H1 (cell line): ENCODE results near the gene CEP135. TPM values are rescaled to one million over a fixed set of nuclear protein-coding genes. Genes with fewer than 3 reads are reported as not detected.

ENCODE experiments used
- CTCF ChIA-PET: fragments of 300-600 bp; sonication (Branson Sonifier 250); formaldehyde crosslinking; loops from one replicate; lab custom pipeline; 2021; ENCODE audit not compliant: partially characterized antibody; lab: Charles Lee
- POLR2A ChIA-PET: fragments of 300-600 bp; sonication (Branson Sonifier 250); formaldehyde crosslinking; loops from one replicate; lab custom pipeline; 2021; ENCODE audit warnings: inconsistent platforms; ENCODE audit not compliant: partially characterized antibody; lab: Charles Lee
- DNase-seq, 2 experiments: peaks; one replicate each; pipeline versions ENCODE4 v3.0.0 to v3.0.0-alpha.2; 2010 to 2022; ENCODE audit warnings: low spot score in 2 of 2, low read depth in 1 of 2, mixed read lengths in 1 of 2
- FAIRE-seq: peaks from 2 replicates; lab custom pipeline; 2011; peaks lifted over from hg19 to GRCh38; lab: Jason Lieb, UNC
- H2AFZ ChIP-seq: 2 replicates; pipeline ENCODE4 v1.8.1; 2012; ENCODE audit warnings: low read length, inconsistent platforms
- H2AK5ac ChIP-seq: 2 replicates; pipeline ENCODE4 v1.6.1; 2013; ENCODE audit warnings: low read depth, low read length
- H2BK120ac ChIP-seq: replicated peaks from 2 replicates; pipeline ENCODE3; 2013; ENCODE audit warnings: low read depth, low read length, inconsistent platforms
- H2BK12ac ChIP-seq: 2 replicates; pipeline ENCODE4 v1.6.1; 2013; ENCODE audit warnings: low read depth, low read length
- H2BK15ac ChIP-seq: 2 replicates; pipeline ENCODE4 v1.6.1; 2013; ENCODE audit warnings: low read length
- H2BK20ac ChIP-seq: 2 replicates; pipeline ENCODE4 v1.6.1; 2013; ENCODE audit warnings: low read length
- H2BK5ac ChIP-seq: 2 replicates; pipeline ENCODE4 v1.6.1; 2013; ENCODE audit warnings: low read depth, low read length
- H3K14ac ChIP-seq: 2 replicates; pipeline ENCODE4 v1.6.1; 2013; ENCODE audit warnings: inconsistent platforms; ENCODE audit not compliant: insufficient read length
- H3K18ac ChIP-seq: 2 replicates; pipeline ENCODE4 v1.6.1; 2013; ENCODE audit warnings: low read length; ENCODE audit errors: extremely low read depth
- H3K23ac ChIP-seq: 2 replicates; pipeline ENCODE4 v1.6.1; 2013; ENCODE audit warnings: inconsistent platforms; ENCODE audit not compliant: insufficient read length
- H3K23me2 ChIP-seq: 2 replicates; pipeline ENCODE4 v1.6.1; 2013; ENCODE audit warnings: low read depth, low read length
- H3K27ac ChIP-seq: 2 replicates; pipeline ENCODE4 v1.6.1; 2011; ENCODE audit warnings: low read depth, low read length, inconsistent platforms
- H3K27me3 ChIP-seq, 4 experiments: replicated peaks in 1 of 4; 1 replicate in 1 of 4; 2 replicates in 3 of 4; pipeline versions ENCODE4 v1.6.1 to v1.8.1; 2011 to 2013; ENCODE audit warnings: low read length in 3 of 4, mild to moderate bottlenecking in 3 of 4, inconsistent platforms in 2 of 4, mixed read lengths in 2 of 4, moderate library complexity in 1 of 4; ENCODE audit not compliant: control insufficient read depth in 3 of 4, insufficient read depth in 3 of 4; ENCODE audit errors: extremely low read depth in 1 of 4
- H3K36me3 ChIP-seq, 4 experiments: 2 replicates each; pipeline versions ENCODE4 v1.6.1 to v1.8.1; 2011 to 2013; ENCODE audit warnings: mild to moderate bottlenecking in 4 of 4, low read length in 3 of 4, moderate library complexity in 2 of 4, control low read depth in 1 of 4, inconsistent platforms in 1 of 4; ENCODE audit not compliant: insufficient read depth in 4 of 4, control insufficient read depth in 2 of 4
- H3K4ac ChIP-seq: replicated peaks from 2 replicates; pipeline ENCODE3; 2013; ENCODE audit warnings: low read length, low read depth, mixed read lengths, inconsistent platforms; ENCODE audit not compliant: insufficient read length
- H3K4me1 ChIP-seq, 4 experiments: replicated peaks in 1 of 4; 1 replicate in 1 of 4; 2 replicates in 3 of 4; pipeline versions ENCODE4 v1.6.1 to v1.8.1; 2011 to 2013; ENCODE audit warnings: low read length in 3 of 4, inconsistent platforms in 2 of 4, mixed read lengths in 1 of 4; ENCODE audit not compliant: insufficient read depth in 4 of 4, control insufficient read depth in 3 of 4
- H3K4me2 ChIP-seq, 2 experiments: 2 replicates each; pipeline versions ENCODE4 v1.6.1 to v1.8.1; 2011 to 2013; ENCODE audit warnings: low read depth in 2 of 2, low read length in 2 of 2, control low read depth in 1 of 2, inconsistent platforms in 1 of 2, mild to moderate bottlenecking in 1 of 2; ENCODE audit not compliant: insufficient read depth in 1 of 2
- H3K4me3 ChIP-seq, 4 experiments: fragments of 200-600, 300-600 bp in 1 of 4; sonication (generic), shearing (Covaris generic), sonication (Bioruptor Twin) in 1 of 4; 2 replicates each; pipeline versions ENCODE4 v1.5.1 to v1.8.1; 2011 to 2016; ENCODE audit warnings: low read length in 4 of 4, low read depth in 3 of 4, control low read depth in 2 of 4, inconsistent platforms in 2 of 4, mild to moderate bottlenecking in 2 of 4, mixed read lengths in 1 of 4, moderate library complexity in 1 of 4; ENCODE audit not compliant: insufficient read depth in 2 of 4; ENCODE audit errors: extremely low read depth in 1 of 4
- H3K56ac ChIP-seq: replicated peaks from 2 replicates; pipeline ENCODE3; 2013; ENCODE audit warnings: low read depth, mild to moderate bottlenecking, mixed read lengths, low read length, inconsistent platforms; ENCODE audit not compliant: insufficient read length
- H3K79me1 ChIP-seq: 2 replicates; pipeline ENCODE4 v1.6.1; 2013; ENCODE audit warnings: low read depth, low read length, control low read depth
- H3K79me2 ChIP-seq, 2 experiments: 2 replicates each; pipeline versions ENCODE4 v1.6.1 to v1.8.1; 2012 to 2013; ENCODE audit warnings: low read length in 2 of 2, mild to moderate bottlenecking in 2 of 2, inconsistent platforms in 1 of 2; ENCODE audit not compliant: insufficient read depth in 2 of 2, control insufficient read depth in 1 of 2
- H3K9ac ChIP-seq, 4 experiments: replicated peaks in 1 of 4; 1 replicate in 1 of 4; 2 replicates in 3 of 4; pipeline versions ENCODE4 v1.6.1 to v1.8.1; 2011 to 2013; ENCODE audit warnings: low read depth in 3 of 4, low read length in 3 of 4, control low read depth in 2 of 4, mild to moderate bottlenecking in 2 of 4, moderate library complexity in 2 of 4, inconsistent platforms in 1 of 4; ENCODE audit errors: extremely low read depth in 1 of 4
- H3K9me3 ChIP-seq, 2 experiments: 2 replicates each; pipeline versions ENCODE4 v1.6.1 to v1.8.1; 2012 to 2013; ENCODE audit warnings: mild to moderate bottlenecking in 2 of 2, moderate library complexity in 2 of 2, control low read depth in 1 of 2, inconsistent platforms in 1 of 2, low read depth in 1 of 2, low read length in 1 of 2, mixed read lengths in 1 of 2; ENCODE audit not compliant: insufficient read depth in 2 of 2
- H4K20me1 ChIP-seq, 2 experiments: replicated peaks in 1 of 2; 2 replicates each; pipeline versions ENCODE3 to v1.8.1; 2011 to 2013; ENCODE audit warnings: inconsistent platforms in 2 of 2, low read length in 2 of 2, mild to moderate bottlenecking in 1 of 2; ENCODE audit not compliant: insufficient read depth in 2 of 2, control insufficient read depth in 1 of 2
- H4K5ac ChIP-seq: 2 replicates; pipeline ENCODE4 v1.6.1; 2013; ENCODE audit warnings: low read length, low read depth, mixed read lengths, inconsistent platforms; ENCODE audit not compliant: insufficient read length
- H4K8ac ChIP-seq: 2 replicates; pipeline ENCODE4 v1.8.0; 2013; ENCODE audit warnings: mild to moderate bottlenecking, moderate library complexity, low read length, inconsistent platforms; ENCODE audit not compliant: insufficient read depth; ENCODE audit errors: extremely low read depth
- H4K91ac ChIP-seq: replicated peaks from 2 replicates; pipeline ENCODE3; 2013; ENCODE audit warnings: low read length, mixed read lengths, inconsistent platforms; ENCODE audit not compliant: insufficient read length
- CHD1 ChIP-seq: IDR thresholded peaks from 2 replicates; pipeline ENCODE4 v1.6.1; 2012; ENCODE audit warnings: low read depth, low read length, improper control_type of control experiment
- CHD2 ChIP-seq: IDR thresholded peaks from 2 replicates; pipeline ENCODE4 v1.6.1; 2012; ENCODE audit warnings: low read length, improper control_type of control experiment
- EGR1 ChIP-seq: IDR thresholded peaks from 2 replicates; pipeline ENCODE4 v1.6.1; 2011; ENCODE audit warnings: low read depth, low read length, borderline replicate concordance
- JUND ChIP-seq: IDR thresholded peaks from 2 replicates; pipeline ENCODE4 v1.6.1; 2011; ENCODE audit warnings: mild to moderate bottlenecking, improper control_type of control experiment, low read length
- NANOG ChIP-seq: IDR thresholded peaks from 2 replicates; pipeline ENCODE4 v1.6.1; 2011; ENCODE audit warnings: low read length, low read depth, mild to moderate bottlenecking, inconsistent platforms; ENCODE audit not compliant: insufficient read depth, poor library complexity, severe bottlenecking
- PHF8 ChIP-seq: fragments of 200-600 bp; sonication (generic); conservative IDR thresholded peaks from 2 replicates; pipeline ENCODE4 v1.7.1; 2012; ENCODE audit warnings: low read depth, mild to moderate bottlenecking, inconsistent platforms, low read length, moderate library complexity
- RNF2 ChIP-seq: fragments of 200-900, 300-1000 bp; sonication (generic); IDR thresholded peaks from 2 replicates; pipeline ENCODE4 v1.7.1; 2016; ENCODE audit warnings: borderline replicate concordance, low read depth, mild to moderate bottlenecking, antibody characterized with exemption, low read length; ENCODE audit not compliant: poor library complexity, severe bottlenecking; ENCODE audit errors: missing control alignments
- SIN3A ChIP-seq, 2 experiments: IDR thresholded peaks in 1 of 2; conservative IDR thresholded peaks in 1 of 2; 2 replicates each; pipeline ENCODE4 v1.6.1; 2011 to 2012; ENCODE audit warnings: low read length in 2 of 2, improper control_type of control experiment in 1 of 2, low read depth in 1 of 2, mild to moderate bottlenecking in 1 of 2
- SIRT6 ChIP-seq: IDR thresholded peaks from one replicate; pipeline ENCODE4 v1.7.1; 2012; ENCODE audit warnings: low read length, inconsistent platforms
- SIX5 ChIP-seq: IDR thresholded peaks from 2 replicates; pipeline ENCODE4 v1.6.1; 2011; ENCODE audit warnings: mild to moderate bottlenecking, low read depth, low read length
- TAF1 ChIP-seq: IDR thresholded peaks from 2 replicates; pipeline ENCODE4 v1.6.1; 2011; ENCODE audit warnings: mild to moderate bottlenecking, low read depth, low read length
- WGBS, 2 experiments: shearing (Covaris generic) in 1 of 2; methylation state at CpG; one replicate each; pipeline versions ENCODE4 v1.1.6 to v1.1.7; 2013 to 2015; ENCODE audit warnings: low lambda C conversion rate in 2 of 2, mixed read lengths in 2 of 2, inconsistent platforms in 1 of 2, low coverage in 1 of 2, missing lambda C conversion rate in 1 of 2; ENCODE audit not compliant: insufficient replicate concordance in 2 of 2, insufficient coverage in 1 of 2, insufficient read length in 1 of 2; ENCODE audit errors: extremely low coverage in 1 of 2, missing lambda C conversion rate in 1 of 2; 5-methylcytosine and 5-hydroxymethylcytosine counted together
- polyA plus RNA-seq, 7 experiments: library from polyadenylated mRNA; depleted of rRNA in 3 of 7; stranded (reverse) in 5 of 7; unstranded in 2 of 7; fragments of >200 nt in 5 of 7; fragments of 200-250 nt in 2 of 7; gene quantifications; 1 replicate in 5 of 7; 2 replicates in 1 of 7; 4 replicates in 1 of 7; pipeline versions ENCODE4 v1.2.1 to v1.2.3, GENCODE V29; 2011 to 2013; ENCODE audit warnings: missing spikeins in 2 of 7, mixed read lengths in 2 of 7
- total RNA-seq: library from RNA; stranded (reverse); fragmentation: NEBNext Ultra II Directional; extraction: Animal tissue kit (Norgen Biotek cat#: 25700); gene quantifications from 2 replicates; pipeline ENCODE4 v1.2.1, GENCODE V29; 2021

Gene CEP135
- total and polyA plus RNA-seq, 2 of the 8 experiments (the other 6 are each of a cell fraction or from before 2014, with no cell fraction given): 2.7 to 14.5 TPM

- CTCF ChIA-PET: interaction anchor here (0.6 to 1.1 kb wide), 6 partner anchors 20 to 373 kb away, joined by 3 to 5 read pairs (median 3); no protein-coding TSS in a partner anchor
- no peaks in the 10 kb centered on the region for H3K36me3 ChIP-seq
- TF ChIP-seq SIRT6: no peak
- no peak for TF ChIP-seq JUND
- TF ChIP-seq RNF2: no peak
- no peak for TF ChIP-seq CHD1
- no peak for TF ChIP-seq TAF1
- no peak for TF ChIP-seq SIX5
- no peak for TF ChIP-seq PHF8
- TF ChIP-seq CHD2: no peak
- TF ChIP-seq NANOG: no peak
- TF ChIP-seq SIN3A (conservative IDR thresholded peaks at IDR 0.05 in 1 of 2, IDR thresholded peaks at IDR 0.05 in 1 of 2; ENCODE audit: low read depth in 1 of 2, low read length in 2 of 2): no peak
- TF ChIP-seq EGR1: no peak
Observed at GRCh38 chr4:56051029-56051709, 102.4 kb downstream of the CEP135 start.

More at GRCh38 chr4:56051029-56051709, 102.4 kb downstream of the CEP135 start:
- H3K23me2 ChIP-seq: peaks cover 9% of the 10 kb centered on the region
- H2AK5ac ChIP-seq: no peak overlapping the region
- no peak overlapping the region for H2BK12ac ChIP-seq
- H4K20me1 ChIP-seq: no peaks in the 10 kb centered on the region
- no peak overlapping the region for H2BK120ac ChIP-seq
- H3K27me3 ChIP-seq: no peaks in the 10 kb centered on the region
- 77% methylated on average over 7 of the region's 7 CpGs; no CpG with 5 or more reads in 1 of the 2 experiments for WGBS, 2 experiments
- no peaks in the 10 kb centered on the region for H3K9me3 ChIP-seq
- peaks cover 0 to 12% (median 6%) of the 10 kb centered on the region in 4 experiments; a peak in 3 of 7 replicates for H3K4me1 ChIP-seq
- no peak overlapping the region for H4K91ac ChIP-seq
- no peak overlapping the region for H3K9ac ChIP-seq
- H4K5ac ChIP-seq: no peak overlapping the region
- POLR2A ChIA-PET: interaction anchor here (0.7 to 2.0 kb wide), 3 partner anchors 9 to 248 kb away, joined by 3 to 6 read pairs (median 3); no protein-coding TSS in a partner anchor
- FAIRE-seq: peak; percentile 48
- H2AFZ ChIP-seq: no peak overlapping the region
- H2BK15ac ChIP-seq: no peak overlapping the region
- H2BK5ac ChIP-seq: no peak overlapping the region
- no peak overlapping the region for H4K8ac ChIP-seq
- no peak overlapping the region for H3K56ac ChIP-seq
- H2BK20ac ChIP-seq: no peak overlapping the region
- peak overlapping the region in 1 of 4 experiments; percentile 83; a peak in 2 of 8 replicates for H3K4me3 ChIP-seq
- no peak overlapping the region for H3K4ac ChIP-seq
- H3K18ac ChIP-seq: no peak overlapping the region
- no peak overlapping the region for H3K14ac ChIP-seq
- peak overlapping the region in 1 of 2 experiments; percentile 74; a peak in 2 of 4 replicates for H3K4me2 ChIP-seq
- no peak overlapping the region for H3K23ac ChIP-seq
- no peaks in the 10 kb centered on the region for H3K79me1 ChIP-seq
- no peak overlapping the region for H3K27ac ChIP-seq
- no peak for DNase-seq
- H3K79me2 ChIP-seq: peaks cover 0 to 55% of the 10 kb centered on the region in 2 experiments; a peak in 2 of 4 replicates
